ENCODE results near the gene SSC5D. TPM values are rescaled to one million over a fixed set of nuclear protein-coding genes. Genes with fewer than 3 reads are reported as not detected.

The SSC5D gene
- total RNA-seq, 1 donor: 77.4 TPM

DNA sequence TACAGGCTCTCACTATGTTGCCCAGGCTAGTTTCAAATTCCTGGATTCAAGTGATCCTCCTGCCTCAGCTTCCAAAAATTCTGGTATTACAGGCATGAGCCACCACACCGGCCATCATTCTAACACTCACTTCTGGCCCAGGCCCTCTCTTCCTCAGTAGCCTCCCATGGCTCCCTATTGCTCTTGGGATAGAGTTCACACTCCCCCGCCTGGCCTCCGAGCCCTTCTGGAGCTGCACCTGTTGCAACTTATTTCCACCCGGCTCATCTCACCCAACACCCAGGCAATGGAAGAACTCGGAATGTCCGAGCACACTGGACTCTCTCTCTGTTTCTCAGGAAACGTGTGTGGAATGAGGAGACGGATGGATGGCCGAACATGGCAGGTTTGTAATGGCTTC lies 66.1 kb downstream of the SSC5D start:
- no peak overlapping the region for H3K27ac ChIP-seq (ENCODE audit: low read depth, low read length)
- TF ChIP-seq, protein P1, sequence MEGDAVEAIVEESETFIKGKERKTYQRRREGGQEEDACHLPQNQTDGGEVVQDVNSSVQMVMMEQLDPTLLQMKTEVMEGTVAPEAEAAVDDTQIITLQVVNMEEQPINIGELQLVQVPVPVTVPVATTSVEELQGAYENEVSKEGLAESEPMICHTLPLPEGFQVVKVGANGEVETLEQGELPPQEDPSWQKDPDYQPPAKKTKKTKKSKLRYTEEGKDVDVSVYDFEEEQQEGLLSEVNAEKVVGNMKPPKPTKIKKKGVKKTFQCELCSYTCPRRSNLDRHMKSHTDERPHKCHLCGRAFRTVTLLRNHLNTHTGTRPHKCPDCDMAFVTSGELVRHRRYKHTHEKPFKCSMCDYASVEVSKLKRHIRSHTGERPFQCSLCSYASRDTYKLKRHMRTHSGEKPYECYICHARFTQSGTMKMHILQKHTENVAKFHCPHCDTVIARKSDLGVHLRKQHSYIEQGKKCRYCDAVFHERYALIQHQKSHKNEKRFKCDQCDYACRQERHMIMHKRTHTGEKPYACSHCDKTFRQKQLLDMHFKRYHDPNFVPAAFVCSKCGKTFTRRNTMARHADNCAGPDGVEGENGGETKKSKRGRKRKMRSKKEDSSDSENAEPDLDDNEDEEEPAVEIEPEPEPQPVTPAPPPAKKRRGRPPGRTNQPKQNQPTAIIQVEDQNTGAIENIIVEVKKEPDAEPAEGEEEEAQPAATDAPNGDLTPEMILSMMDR (IDR thresholded peaks at IDR 0.05; ENCODE audit: extremely low read depth, low read depth, low read length): no peak
- H4K20me1 ChIP-seq (ENCODE audit: insufficient read depth, low read length): no peaks in the 10 kb centered on the region
- no peaks in the 10 kb centered on the region for H3K36me3 ChIP-seq (ENCODE audit: insufficient read depth, low read length)
- H3K79me2 ChIP-seq (ENCODE audit: insufficient read depth, low read length): no peaks in the 10 kb centered on the region
- H3K4me2 ChIP-seq (ENCODE audit: insufficient read depth, low read length): no peak overlapping the region
- H3K4me3 ChIP-seq (ENCODE audit: insufficient read depth, low read length): no peak overlapping the region
- H2AFZ ChIP-seq (ENCODE audit: low read length): no peak overlapping the region
- no peak for DNase-seq (ENCODE audit: insufficient read length, low spot score, missing footprints)
- H3K9me3 ChIP-seq (ENCODE audit: low read depth, low read length): no peaks in the 10 kb centered on the region
- H3K27me3 ChIP-seq (ENCODE audit: insufficient read depth, low read length): no peaks in the 10 kb centered on the region
- H3K4me1 ChIP-seq (ENCODE audit: insufficient read depth, low read length): peaks cover 29% of the 10 kb centered on the region

DNA sequence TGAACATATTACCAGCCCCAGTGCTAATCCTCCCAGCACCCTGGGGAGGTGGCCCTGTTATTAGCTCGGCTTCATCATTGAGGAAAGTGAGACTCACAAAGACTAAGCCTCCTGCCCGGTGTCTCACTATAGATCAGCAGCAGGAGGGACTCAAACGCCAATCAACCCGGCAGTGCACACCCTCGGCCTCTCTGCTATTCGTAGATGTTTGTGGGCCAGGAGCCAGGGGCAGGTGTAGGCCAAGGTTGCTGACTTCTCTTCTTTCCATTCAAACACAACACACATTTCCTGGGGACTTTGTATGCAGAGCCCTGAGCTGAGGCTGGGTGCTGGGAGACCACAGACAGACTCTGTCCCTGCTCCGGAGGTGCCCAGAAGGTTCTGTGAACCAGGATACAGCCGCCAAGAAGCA lies 66.5 kb downstream of the SSC5D start:
- H3K9me3 ChIP-seq (ENCODE audit: low read depth, low read length): no peaks in the 10 kb centered on the region
- DNase-seq (ENCODE audit: insufficient read length, low spot score, missing footprints): no peak
- no peak overlapping the region for H3K4me3 ChIP-seq (ENCODE audit: insufficient read depth, low read length)
- H3K79me2 ChIP-seq (ENCODE audit: insufficient read depth, low read length): no peaks in the 10 kb centered on the region
- TF ChIP-seq, protein P1 (IDR thresholded peaks at IDR 0.05; ENCODE audit: extremely low read depth, low read depth, low read length): no peak
- H3K27me3 ChIP-seq (ENCODE audit: insufficient read depth, low read length): no peaks in the 10 kb centered on the region
- no peak overlapping the region for H3K27ac ChIP-seq (ENCODE audit: low read depth, low read length)
- no peak overlapping the region for H3K4me2 ChIP-seq (ENCODE audit: insufficient read depth, low read length)
- H3K36me3 ChIP-seq (ENCODE audit: insufficient read depth, low read length): no peaks in the 10 kb centered on the region
- no peaks in the 10 kb centered on the region for H4K20me1 ChIP-seq (ENCODE audit: insufficient read depth, low read length)
- peaks cover 25% of the 10 kb centered on the region for H3K4me1 ChIP-seq (ENCODE audit: insufficient read depth, low read length)
- no peak overlapping the region for H2AFZ ChIP-seq (ENCODE audit: low read length)

- TF ChIP-seq, protein P1 (IDR thresholded peaks at IDR 0.05; ENCODE audit: extremely low read depth, low read depth, low read length): no peak
- Histone ChIP-seq H3K4me1 (ENCODE audit: insufficient read depth, low read length) (no peaks in the 10 kb centered on the region), H3K27ac (ENCODE audit: low read depth, low read length) (no peak overlapping the region), H3K4me3 (ENCODE audit: insufficient read depth, low read length) (no peak overlapping the region), H3K27me3 (ENCODE audit: insufficient read depth, low read length) (no peaks in the 10 kb centered on the region), H3K36me3 (ENCODE audit: insufficient read depth, low read length) (no peaks in the 10 kb centered on the region), H3K79me2 (ENCODE audit: insufficient read depth, low read length) (no peaks in the 10 kb centered on the region), H2AFZ (ENCODE audit: low read length) (no peak overlapping the region), H3K4me2 (ENCODE audit: insufficient read depth, low read length) (no peak overlapping the region), H4K20me1 (ENCODE audit: insufficient read depth, low read length) (no peaks in the 10 kb centered on the region), H3K9me3 (ENCODE audit: low read depth, low read length) (no peaks in the 10 kb centered on the region)
- DNase-seq (ENCODE audit: insufficient read length, low spot score, missing footprints): peak; percentile 17
Observed at GRCh38 chr19:55559684-55560083, 71.4 kb downstream of the SSC5D start.

GRCh38 chr19:55563261-55563690 lies 75.0 kb downstream of the SSC5D start:
- DNase-seq (ENCODE audit: insufficient read length, low spot score, missing footprints): peak; percentile 83
- H3K79me2 ChIP-seq (ENCODE audit: insufficient read depth, low read length): no peaks in the 10 kb centered on the region
- H3K27ac ChIP-seq (ENCODE audit: low read depth, low read length): no peak overlapping the region

More at GRCh38 chr19:55563261-55563690, 75.0 kb downstream of the SSC5D start:
- H3K4me3 ChIP-seq (ENCODE audit: insufficient read depth, low read length): no peak overlapping the region
- no peaks in the 10 kb centered on the region for H4K20me1 ChIP-seq (ENCODE audit: insufficient read depth, low read length)
- H2AFZ ChIP-seq (ENCODE audit: low read length): no peak overlapping the region
- H3K27me3 ChIP-seq (ENCODE audit: insufficient read depth, low read length): no peaks in the 10 kb centered on the region
- no peaks in the 10 kb centered on the region for H3K9me3 ChIP-seq (ENCODE audit: low read depth, low read length)
- H3K4me2 ChIP-seq (ENCODE audit: insufficient read depth, low read length): no peak overlapping the region
- no peaks in the 10 kb centered on the region for H3K36me3 ChIP-seq (ENCODE audit: insufficient read depth, low read length)
- TF ChIP-seq, protein P1 (IDR thresholded peaks at IDR 0.05; ENCODE audit: extremely low read depth, low read depth, low read length): no peak
- H3K4me1 ChIP-seq (ENCODE audit: insufficient read depth, low read length): no peaks in the 10 kb centered on the region

All from osteoblast (primary cell).